HepG2 (cell line): ENCODE data around the gene PLXDC2. TPM values are rescaled to one million over a fixed set of nuclear protein-coding genes. Genes with fewer than 3 reads are reported as not detected.
A peak's percentile ranks its signal among the peaks of the same experiment; 100 is the strongest.

Source experiments
- FOXP1 ChIP-seq, 2 experiments: fragments of 450-650 bp in 1 of 2; IDR thresholded peaks; 2 replicates each; pipeline ENCODE4 v1.6.1; 2017 to 2018; ENCODE audit warnings: antibody characterized with exemption in 1 of 2
- PRMT3 ChIP-seq: sonication (generic); formaldehyde crosslinking; IDR thresholded peaks from 2 replicates; pipeline ENCODE4 v1.8.1; 2022; ENCODE audit warnings: low read depth, mild to moderate bottlenecking, moderate library complexity, missing genetic modification reagents, borderline replicate concordance
- SOX13 ChIP-seq, 3 experiments: fragments of 450-650 bp in 1 of 3; sonication (generic) in 1 of 3; formaldehyde crosslinking in 1 of 3; IDR thresholded peaks in 2 of 3; conservative IDR thresholded peaks in 1 of 3; 2 replicates each; pipeline versions ENCODE4 v1.5.0 to v1.6.1; 2016 to 2020; ENCODE audit warnings: antibody characterized with exemption in 1 of 3, mild to moderate bottlenecking in 1 of 3, missing compliant biosample characterization in 1 of 3, missing genetic modification reagents in 1 of 3, moderate library complexity in 1 of 3
- ZNF432 ChIP-seq: sonication (generic); formaldehyde crosslinking; IDR thresholded peaks from 2 replicates; pipeline ENCODE4 v1.5.0; 2020; ENCODE audit warnings: missing genetic modification reagents, mild to moderate bottlenecking, borderline replicate concordance
- ZNF510 ChIP-seq: sonication (generic); formaldehyde crosslinking; IDR thresholded peaks from 2 replicates; pipeline ENCODE4 v1.4.0; 2020; ENCODE audit warnings: low read depth, mild to moderate bottlenecking, missing genetic modification reagents
- ZNF543 ChIP-seq: sonication (generic); formaldehyde crosslinking; IDR thresholded peaks from 2 replicates; pipeline ENCODE4 v1.4.0; 2020; ENCODE audit warnings: mild to moderate bottlenecking, missing genetic modification reagents
- ZNF567 ChIP-seq: sonication (generic); formaldehyde crosslinking; IDR thresholded peaks from 2 replicates; pipeline ENCODE4 v1.8.1; 2023; ENCODE audit warnings: mild to moderate bottlenecking, missing genetic modification reagents, borderline replicate concordance
- ZSCAN31 ChIP-seq: sonication (generic); formaldehyde crosslinking; IDR thresholded peaks from 2 replicates; pipeline ENCODE4 v1.5.0; 2020; ENCODE audit warnings: low read depth, mild to moderate bottlenecking, missing genetic modification reagents
- polyA plus RNA-seq, 8 experiments: library from polyadenylated mRNA; depleted of rRNA in 3 of 8; stranded (reverse) in 7 of 8; unstranded in 1 of 8; fragments of >200 nt; fragmentation: Illumina TruSeq in 4 of 8; extraction: Trizol in 4 of 8; gene quantifications; 2 replicates each; pipeline versions ENCODE4 v1.2.1 to v1.2.3, GENCODE V29; 2011 to 2016; ENCODE audit warnings: low read depth in 4 of 8, missing spikeins in 1 of 8, mixed read lengths in 1 of 8; ENCODE audit not compliant: insufficient read depth in 1 of 8
- total RNA-seq, 5 experiments: library from RNA; depleted of rRNA; stranded (reverse); fragments of >200 nt; fragmentation: Illumina TruSeq; extraction: Trizol; gene quantifications; 2 replicates each; pipeline ENCODE4 v1.2.3, GENCODE V29; 2016; ENCODE audit warnings: low read depth in 1 of 5
- TF ChIP-seq, protein P1 (sequence below): sonication (generic); formaldehyde crosslinking; IDR thresholded peaks from 2 replicates; pipeline ENCODE4 v1.5.0; 2020; ENCODE audit warnings: missing genetic modification reagents
- TF ChIP-seq, protein P2 (sequence below): sonication (generic); formaldehyde crosslinking; IDR thresholded peaks from 2 replicates; pipeline ENCODE4 v1.4.0; 2020; ENCODE audit warnings: low read depth, mild to moderate bottlenecking, missing genetic modification reagents
- TF ChIP-seq, protein P3 (sequence below): sonication (generic); formaldehyde crosslinking; IDR thresholded peaks from 2 replicates; pipeline ENCODE4 v1.4.0; 2020; ENCODE audit warnings: missing genetic modification reagents, borderline replicate concordance
- TF ChIP-seq, protein P4 (sequence below): IDR thresholded peaks from 2 replicates; pipeline ENCODE4 v1.6.1; 2016; ENCODE audit warnings: low read depth, control low read depth
- TF ChIP-seq, protein P5 (sequence below): sonication (generic); formaldehyde crosslinking; IDR thresholded peaks from 2 replicates; pipeline ENCODE4 v1.4.0; 2020; ENCODE audit warnings: mild to moderate bottlenecking, missing genetic modification reagents
- TF ChIP-seq, protein P6 (sequence below): sonication (generic); formaldehyde crosslinking; IDR thresholded peaks from 2 replicates; pipeline ENCODE4 v1.8.0; 2022; ENCODE audit warnings: missing genetic modification reagents, low read depth, mild to moderate bottlenecking, borderline replicate concordance

PLXDC2 gene
- total and polyA plus RNA-seq, 2 of the 13 experiments (the other 11 are each of a cell fraction or from before 2014, with no cell fraction given) = 2.1 to 2.4 TPM

DNA sequence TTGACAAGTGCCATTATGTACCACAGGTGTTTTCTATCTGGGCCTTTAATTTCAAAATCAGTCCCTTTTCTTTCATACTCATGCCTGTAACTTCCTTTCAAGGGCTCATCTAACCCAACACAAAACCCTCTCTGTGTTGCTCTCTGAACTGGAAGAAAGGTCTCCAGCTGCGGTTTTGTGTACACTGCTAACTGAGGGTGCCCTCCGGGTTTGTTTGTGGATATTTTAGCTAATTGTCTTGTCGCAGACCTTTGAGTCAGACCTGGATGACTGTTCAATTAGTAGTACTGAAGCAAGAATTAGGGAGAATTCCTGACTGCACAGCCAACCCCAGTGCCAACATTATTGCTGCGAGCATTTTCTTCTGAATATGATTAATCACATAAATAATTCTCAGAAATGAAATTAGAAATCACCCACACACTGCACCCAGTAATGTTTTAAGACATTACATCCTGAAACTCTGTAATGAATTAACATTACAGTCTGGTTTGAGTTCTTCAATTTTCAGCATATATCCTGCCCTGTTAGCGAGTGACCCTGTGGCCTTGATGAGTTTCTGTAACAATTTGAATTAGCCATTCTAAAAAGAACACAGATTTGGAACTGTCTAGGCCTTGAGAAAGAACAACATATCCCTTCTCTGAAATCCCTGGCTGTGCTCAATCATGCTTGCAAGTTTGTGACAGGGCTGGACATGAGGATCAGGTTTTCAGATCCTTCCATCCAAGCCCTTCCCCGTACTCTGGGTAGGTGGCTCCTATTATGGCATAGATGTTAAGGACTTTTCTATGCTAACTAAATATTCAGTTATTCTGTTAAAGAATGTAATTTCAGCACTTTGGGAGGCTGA lies 460.1 kb downstream of the PLXDC2 start (continued):
- no peak for TF ChIP-seq ZSCAN31 (CRISPR knock-in tag)
- TF ChIP-seq, protein P1, sequence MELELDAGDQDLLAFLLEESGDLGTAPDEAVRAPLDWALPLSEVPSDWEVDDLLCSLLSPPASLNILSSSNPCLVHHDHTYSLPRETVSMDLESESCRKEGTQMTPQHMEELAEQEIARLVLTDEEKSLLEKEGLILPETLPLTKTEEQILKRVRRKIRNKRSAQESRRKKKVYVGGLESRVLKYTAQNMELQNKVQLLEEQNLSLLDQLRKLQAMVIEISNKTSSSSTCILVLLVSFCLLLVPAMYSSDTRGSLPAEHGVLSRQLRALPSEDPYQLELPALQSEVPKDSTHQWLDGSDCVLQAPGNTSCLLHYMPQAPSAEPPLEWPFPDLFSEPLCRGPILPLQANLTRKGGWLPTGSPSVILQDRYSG (CRISPR knock-in tag) = no peak
- TF ChIP-seq SOX13 (IDR thresholded peaks at IDR 0.05) = no peak
- TF ChIP-seq SOX13 (CRISPR knock-in tag; conservative IDR thresholded peaks at IDR 0.05 in 1 of 2, IDR thresholded peaks at IDR 0.05 in 1 of 2) = peak in 1 of 2 experiments; percentile 74; a peak in 2 of 4 replicates
- TF ChIP-seq, protein P2, sequence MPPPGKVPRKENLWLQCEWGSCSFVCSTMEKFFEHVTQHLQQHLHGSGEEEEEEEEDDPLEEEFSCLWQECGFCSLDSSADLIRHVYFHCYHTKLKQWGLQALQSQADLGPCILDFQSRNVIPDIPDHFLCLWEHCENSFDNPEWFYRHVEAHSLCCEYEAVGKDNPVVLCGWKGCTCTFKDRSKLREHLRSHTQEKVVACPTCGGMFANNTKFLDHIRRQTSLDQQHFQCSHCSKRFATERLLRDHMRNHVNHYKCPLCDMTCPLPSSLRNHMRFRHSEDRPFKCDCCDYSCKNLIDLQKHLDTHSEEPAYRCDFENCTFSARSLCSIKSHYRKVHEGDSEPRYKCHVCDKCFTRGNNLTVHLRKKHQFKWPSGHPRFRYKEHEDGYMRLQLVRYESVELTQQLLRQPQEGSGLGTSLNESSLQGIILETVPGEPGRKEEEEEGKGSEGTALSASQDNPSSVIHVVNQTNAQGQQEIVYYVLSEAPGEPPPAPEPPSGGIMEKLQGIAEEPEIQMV (CRISPR knock-in tag) = no peak
- TF ChIP-seq, protein P3, sequence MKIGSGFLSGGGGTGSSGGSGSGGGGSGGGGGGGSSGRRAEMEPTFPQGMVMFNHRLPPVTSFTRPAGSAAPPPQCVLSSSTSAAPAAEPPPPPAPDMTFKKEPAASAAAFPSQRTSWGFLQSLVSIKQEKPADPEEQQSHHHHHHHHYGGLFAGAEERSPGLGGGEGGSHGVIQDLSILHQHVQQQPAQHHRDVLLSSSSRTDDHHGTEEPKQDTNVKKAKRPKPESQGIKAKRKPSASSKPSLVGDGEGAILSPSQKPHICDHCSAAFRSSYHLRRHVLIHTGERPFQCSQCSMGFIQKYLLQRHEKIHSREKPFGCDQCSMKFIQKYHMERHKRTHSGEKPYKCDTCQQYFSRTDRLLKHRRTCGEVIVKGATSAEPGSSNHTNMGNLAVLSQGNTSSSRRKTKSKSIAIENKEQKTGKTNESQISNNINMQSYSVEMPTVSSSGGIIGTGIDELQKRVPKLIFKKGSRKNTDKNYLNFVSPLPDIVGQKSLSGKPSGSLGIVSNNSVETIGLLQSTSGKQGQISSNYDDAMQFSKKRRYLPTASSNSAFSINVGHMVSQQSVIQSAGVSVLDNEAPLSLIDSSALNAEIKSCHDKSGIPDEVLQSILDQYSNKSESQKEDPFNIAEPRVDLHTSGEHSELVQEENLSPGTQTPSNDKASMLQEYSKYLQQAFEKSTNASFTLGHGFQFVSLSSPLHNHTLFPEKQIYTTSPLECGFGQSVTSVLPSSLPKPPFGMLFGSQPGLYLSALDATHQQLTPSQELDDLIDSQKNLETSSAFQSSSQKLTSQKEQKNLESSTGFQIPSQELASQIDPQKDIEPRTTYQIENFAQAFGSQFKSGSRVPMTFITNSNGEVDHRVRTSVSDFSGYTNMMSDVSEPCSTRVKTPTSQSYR = no peak
- no peak for TF ChIP-seq FOXP1 (IDR thresholded peaks at IDR 0.05)
- TF ChIP-seq FOXP1 (CRISPR knock-in tag; IDR thresholded peaks at IDR 0.05) = 0 out of 2 replicates have a peak, but pooled peaks have one; percentile 12
- TF ChIP-seq, protein P4, sequence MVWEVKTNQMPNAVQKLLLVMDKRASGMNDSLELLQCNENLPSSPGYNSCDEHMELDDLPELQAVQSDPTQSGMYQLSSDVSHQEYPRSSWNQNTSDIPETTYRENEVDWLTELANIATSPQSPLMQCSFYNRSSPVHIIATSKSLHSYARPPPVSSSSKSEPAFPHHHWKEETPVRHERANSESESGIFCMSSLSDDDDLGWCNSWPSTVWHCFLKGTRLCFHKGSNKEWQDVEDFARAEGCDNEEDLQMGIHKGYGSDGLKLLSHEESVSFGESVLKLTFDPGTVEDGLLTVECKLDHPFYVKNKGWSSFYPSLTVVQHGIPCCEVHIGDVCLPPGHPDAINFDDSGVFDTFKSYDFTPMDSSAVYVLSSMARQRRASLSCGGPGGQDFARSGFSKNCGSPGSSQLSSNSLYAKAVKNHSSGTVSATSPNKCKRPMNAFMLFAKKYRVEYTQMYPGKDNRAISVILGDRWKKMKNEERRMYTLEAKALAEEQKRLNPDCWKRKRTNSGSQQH = no peak
- TF ChIP-seq, protein P5, sequence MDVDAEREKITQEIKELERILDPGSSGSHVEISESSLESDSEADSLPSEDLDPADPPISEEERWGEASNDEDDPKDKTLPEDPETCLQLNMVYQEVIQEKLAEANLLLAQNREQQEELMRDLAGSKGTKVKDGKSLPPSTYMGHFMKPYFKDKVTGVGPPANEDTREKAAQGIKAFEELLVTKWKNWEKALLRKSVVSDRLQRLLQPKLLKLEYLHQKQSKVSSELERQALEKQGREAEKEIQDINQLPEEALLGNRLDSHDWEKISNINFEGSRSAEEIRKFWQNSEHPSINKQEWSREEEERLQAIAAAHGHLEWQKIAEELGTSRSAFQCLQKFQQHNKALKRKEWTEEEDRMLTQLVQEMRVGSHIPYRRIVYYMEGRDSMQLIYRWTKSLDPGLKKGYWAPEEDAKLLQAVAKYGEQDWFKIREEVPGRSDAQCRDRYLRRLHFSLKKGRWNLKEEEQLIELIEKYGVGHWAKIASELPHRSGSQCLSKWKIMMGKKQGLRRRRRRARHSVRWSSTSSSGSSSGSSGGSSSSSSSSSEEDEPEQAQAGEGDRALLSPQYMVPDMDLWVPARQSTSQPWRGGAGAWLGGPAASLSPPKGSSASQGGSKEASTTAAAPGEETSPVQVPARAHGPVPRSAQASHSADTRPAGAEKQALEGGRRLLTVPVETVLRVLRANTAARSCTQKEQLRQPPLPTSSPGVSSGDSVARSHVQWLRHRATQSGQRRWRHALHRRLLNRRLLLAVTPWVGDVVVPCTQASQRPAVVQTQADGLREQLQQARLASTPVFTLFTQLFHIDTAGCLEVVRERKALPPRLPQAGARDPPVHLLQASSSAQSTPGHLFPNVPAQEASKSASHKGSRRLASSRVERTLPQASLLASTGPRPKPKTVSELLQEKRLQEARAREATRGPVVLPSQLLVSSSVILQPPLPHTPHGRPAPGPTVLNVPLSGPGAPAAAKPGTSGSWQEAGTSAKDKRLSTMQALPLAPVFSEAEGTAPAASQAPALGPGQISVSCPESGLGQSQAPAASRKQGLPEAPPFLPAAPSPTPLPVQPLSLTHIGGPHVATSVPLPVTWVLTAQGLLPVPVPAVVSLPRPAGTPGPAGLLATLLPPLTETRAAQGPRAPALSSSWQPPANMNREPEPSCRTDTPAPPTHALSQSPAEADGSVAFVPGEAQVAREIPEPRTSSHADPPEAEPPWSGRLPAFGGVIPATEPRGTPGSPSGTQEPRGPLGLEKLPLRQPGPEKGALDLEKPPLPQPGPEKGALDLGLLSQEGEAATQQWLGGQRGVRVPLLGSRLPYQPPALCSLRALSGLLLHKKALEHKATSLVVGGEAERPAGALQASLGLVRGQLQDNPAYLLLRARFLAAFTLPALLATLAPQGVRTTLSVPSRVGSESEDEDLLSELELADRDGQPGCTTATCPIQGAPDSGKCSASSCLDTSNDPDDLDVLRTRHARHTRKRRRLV (CRISPR knock-in tag) = no peak
- TF ChIP-seq, protein P6, sequence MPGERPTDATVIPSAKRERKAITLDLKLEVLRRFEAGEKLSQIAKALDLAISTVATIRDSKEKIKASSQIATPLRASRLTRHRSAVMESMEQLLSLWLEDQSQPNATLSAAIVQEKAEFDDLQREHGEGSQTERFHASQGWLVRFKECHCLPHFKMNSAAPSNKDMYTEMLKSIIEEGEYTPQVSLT = no peak
- no peak for TF ChIP-seq ZNF510 (CRISPR knock-in tag)
- no peak for TF ChIP-seq ZNF543 (CRISPR knock-in tag)
- no peak for TF ChIP-seq PRMT3 (CRISPR knock-in tag)
- TF ChIP-seq ZNF567 = no peak
- no peak for TF ChIP-seq ZNF432 (CRISPR knock-in tag)
